Measurements from ENCODE around the gene TBCEL.

Gene TBCEL

DNA sequence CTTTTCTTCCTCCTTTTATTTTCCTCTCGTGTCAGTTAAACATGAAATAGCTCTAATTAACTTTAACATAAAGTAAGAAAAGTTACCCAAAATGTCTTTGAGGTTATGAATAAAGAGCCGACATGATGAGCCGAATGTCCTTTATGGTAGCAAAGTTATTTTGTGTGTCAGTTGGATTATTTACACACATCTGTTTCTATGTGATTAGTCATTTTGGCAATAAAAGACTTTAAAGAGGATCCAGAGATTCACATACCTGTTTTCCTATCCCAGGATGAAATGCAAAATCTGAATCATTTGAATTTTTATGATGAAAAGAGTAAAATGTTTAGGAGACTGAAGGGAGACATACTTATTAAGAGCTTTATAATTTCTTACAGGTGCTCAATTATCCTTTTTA lies 43.1 kb downstream of the TBCEL start:
- no peak for DNase-seq

DNA sequence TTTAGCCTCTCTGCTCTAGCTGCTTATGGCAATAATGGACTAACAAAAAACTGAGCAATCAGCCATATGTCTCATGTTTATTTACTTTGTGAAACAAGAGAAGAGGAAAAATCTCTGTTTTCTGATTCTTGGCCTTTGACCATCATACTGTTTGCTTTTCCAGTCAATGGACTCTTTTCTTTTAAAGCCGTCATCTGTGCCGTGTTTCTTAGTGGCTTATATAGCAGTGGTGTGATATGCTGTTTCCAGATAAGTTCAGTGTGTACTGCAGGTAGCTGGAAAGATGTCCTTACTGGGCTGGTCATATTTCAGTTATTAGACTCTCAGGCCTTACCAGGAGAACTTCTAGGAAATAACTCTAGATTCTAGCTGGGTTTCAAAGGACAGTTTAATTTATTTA lies 43.6 kb downstream of the TBCEL start:
- no peak for DNase-seq

DNA sequence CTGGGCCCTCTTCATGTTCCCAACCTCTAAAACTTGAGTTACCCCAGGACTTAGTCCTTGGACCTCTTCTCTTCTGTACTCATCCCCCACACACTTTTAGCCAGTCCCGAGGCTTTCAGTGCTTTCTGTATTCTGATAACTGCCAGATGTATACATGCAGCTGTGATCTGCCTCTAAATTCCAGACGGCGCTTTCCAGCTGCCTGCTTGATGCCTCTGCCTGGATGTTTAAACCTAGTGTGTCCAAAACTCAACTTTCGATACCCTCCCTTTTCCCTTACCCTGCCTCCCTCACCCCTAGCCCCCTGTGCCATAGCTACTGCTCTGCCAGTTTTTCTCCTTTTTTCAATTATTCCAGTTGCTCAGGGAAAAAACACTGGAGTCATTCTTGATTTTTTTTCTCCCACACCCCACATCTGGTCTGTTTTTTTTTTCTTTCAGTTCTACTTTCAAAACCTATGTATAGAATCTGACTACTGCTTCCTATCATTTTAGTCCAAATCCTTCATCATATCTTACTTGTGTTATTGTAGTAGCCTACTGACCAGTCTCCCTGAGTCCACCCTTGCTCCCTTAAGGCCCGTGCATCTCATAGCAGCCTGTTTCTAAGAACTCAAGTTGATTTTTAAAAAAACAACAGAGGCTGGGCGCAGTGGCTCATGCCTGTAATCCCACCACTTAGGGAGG lies 44.2 kb downstream of the TBCEL start:
- DNase-seq: no peak

DNA sequence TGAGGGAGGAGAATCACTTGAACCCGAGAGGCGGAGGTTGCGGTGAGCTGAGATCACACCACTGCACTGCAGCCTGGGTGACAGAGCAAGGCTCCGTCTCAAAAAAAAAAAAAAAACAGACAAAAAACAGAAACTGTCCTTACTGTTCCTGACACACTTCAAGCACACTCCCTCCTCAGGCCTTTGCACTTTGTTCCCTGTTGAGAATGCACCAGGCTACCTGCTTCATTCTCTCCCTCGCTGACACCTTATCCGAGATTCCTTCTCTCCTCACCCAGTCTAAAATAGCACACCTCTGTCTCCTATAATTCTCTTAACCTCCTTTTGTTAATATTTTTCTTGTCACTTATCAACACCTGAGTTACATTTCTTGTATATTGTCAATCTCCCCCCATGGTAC lies 44.9 kb downstream of the TBCEL start:
- DNase-seq: no peak

DNA sequence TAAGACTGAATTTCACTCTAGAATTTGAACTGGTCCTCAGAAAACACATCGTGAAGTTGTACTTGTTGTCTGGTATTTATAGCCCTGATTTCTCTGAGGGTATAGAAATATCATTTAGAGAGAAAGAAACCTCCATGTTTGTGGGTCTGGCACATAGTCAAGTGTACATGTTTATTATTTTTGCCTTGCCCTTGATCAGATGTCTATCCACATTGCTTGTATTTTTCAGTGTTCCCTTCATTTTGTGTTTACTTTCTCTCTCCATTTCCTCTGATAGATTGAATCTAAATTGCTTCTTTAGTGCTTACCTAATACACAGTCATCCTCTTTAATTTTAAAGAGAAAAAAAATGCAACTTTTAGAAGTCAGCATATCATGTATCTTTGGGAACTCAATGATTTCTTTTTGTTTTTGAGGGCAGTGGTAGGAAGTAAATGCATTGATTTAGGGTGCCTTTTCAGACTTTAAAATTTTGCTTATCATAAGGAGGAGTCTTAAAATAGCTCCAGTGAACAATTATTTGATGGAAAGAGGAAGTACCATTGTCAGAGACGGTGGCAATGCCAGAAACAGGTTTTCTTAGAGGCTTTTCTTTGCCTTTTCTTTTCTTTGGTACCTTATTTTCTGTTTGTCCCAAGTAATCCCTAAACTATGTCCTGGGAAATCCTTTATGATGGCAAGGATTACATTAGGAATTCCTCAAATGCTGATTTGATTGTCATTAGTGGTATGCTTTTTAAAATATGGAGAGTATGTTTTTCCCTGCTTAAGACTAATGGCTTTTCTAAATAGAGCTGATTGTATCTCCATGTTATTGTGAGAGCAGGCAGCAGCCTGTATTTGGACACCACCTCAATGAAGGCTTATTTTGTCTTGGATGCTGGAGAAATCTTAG lies 47.3 kb downstream of the TBCEL start:
- DNase-seq: no peak

DNA sequence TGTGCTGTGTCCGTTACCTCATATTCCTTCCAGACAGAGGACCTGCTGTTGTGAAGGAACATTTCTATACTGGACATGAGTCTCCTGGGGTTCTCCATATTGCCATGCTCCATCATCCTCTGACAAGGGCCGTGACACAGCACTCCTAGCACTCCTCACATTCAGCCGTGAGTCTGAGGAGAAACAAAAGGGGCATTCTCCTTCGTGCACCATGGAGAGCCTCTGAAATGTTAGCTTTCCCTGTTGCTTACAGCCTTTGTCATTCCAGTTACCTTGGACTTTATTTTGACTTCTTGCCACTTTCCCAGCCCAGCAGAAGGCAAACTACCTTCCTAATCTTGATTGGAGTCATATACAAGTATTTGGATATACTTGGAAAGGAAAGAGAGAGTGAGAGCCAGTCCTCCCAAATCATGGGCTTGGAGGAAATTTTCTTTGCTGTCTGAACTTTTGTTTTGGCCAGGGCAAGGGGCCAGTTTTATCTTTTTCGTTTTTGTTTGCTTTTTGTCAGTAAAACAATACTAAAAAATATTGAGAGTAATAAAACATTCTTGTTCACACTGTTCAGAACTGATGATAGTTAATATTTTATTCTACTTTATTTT lies 48.0 kb downstream of the TBCEL start:
- DNase-seq: no peak

DNA sequence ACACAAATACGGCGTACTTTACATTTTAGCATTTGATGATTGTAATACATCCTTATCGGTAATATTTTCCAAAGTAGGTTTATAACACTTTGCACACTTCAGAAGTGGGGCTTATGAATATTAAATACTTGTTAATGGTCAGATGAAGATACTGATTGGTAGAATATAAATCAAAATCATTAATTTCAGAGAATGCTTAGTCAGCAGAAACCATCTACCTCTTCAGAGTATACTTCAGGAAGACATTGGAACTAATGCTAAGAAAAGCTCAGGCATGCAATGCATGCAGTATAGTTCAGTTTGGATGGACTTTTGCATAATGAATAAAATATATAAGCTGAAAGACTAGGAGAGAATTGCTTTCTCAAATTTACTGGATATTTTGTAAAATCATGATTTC lies 57.4 kb downstream of the TBCEL start:
- no peak for DNase-seq

DNA sequence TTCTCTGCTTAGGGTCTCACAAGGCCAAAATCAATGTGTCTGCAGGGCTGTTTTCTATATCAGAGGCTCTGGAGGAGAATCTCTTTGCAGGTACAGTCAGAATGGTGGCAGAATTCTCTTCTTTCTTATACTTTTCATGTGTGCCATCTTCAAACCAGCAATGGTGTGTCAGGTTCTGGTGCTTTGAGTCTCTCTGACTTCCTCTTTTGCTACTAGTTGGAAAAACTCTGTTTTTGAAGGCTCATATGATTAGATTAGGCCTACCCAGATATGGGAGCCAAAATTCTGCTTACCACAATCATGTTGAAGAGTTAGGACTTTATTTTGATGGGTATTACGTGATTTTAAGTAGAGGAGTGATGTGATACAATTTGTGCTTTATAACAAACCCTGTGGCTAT lies 58.3 kb downstream of the TBCEL start:
- no peak for DNase-seq

DNA sequence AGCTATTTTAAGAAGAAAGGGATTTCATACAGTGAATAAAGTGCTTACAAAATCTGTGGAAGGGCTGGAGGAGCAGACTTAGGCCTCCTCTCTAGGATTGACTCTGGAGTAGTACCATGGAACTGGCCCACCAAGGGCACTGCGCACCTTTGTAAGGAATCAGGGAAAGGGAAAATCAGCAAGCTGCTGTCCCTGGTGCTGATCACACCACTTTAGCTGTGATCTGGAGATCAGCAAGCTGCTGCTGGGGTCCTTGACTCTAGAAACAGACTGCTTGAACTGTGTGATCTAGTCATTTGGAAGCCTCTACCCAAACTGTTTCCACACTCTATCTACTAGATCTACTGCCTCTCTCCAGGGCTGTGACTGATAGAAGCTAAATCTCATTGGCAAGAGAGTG lies 58.8 kb downstream of the TBCEL start:
- peak; percentile 13 for DNase-seq

DNA sequence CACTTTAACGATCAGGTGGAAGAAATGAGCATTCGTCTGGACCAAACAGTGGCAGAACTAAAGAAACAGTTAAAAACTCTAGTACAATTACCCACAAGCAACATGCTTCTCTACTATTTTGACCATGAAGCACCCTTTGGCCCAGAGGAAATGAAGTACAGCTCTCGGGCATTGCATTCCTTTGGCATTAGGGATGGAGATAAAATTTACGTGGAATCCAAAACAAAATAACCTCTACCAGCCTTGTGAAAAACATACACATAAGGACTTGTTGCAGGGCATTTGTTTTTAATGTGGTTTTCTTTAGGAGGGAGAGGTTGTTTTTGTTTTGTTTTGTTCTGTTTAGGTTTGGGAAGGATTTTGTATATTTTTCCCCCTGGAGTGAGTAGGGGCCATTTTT lies 63.0 kb downstream of the TBCEL start:
- no peak for DNase-seq

DNA sequence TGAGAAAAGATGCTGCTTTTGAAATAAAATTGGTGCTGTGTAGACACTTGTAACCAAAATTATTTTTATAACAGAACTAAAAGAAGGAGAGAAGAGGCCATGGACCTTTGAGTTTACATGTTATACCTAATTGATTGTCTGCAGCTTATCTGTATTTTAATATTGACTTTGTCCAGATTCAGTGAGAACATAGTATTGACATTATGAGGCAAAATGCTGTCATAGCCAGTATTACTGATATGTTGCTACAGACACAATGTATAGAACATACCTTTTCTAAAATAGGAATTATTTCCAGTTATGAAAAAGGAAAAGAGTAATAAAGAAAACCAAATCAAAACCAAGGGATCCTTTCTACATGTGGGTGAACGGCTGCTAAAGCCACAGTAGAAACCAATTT lies 65.7 kb downstream of the TBCEL start:
- no peak for DNase-seq

DNA sequence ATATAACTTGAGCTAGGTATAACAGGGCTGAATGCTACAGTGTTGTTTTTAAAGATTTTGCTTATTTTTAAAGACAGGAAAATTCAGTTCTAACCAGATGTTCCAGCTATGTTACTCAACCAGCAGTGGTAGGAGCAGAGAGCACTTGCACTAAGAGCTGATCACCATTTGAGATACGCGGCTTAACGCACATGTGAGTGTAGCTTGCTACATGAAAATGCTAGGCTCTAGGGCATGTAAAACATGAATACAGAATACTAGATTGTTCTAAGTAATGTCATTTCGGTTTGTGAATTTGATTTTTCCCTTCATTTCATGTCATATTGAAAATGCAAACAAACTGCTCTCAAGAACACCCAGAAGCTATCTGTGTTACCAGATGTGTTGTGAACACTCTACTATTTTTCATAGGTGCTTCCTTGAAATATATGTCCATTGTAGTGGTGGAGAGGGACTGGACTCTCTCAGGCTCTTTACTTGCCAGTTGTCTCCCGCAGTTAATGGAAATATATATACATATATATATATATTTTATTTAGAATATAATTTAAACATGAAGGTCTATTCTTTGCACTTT lies 66.3 kb downstream of the TBCEL start:
- no peak for DNase-seq

DNA sequence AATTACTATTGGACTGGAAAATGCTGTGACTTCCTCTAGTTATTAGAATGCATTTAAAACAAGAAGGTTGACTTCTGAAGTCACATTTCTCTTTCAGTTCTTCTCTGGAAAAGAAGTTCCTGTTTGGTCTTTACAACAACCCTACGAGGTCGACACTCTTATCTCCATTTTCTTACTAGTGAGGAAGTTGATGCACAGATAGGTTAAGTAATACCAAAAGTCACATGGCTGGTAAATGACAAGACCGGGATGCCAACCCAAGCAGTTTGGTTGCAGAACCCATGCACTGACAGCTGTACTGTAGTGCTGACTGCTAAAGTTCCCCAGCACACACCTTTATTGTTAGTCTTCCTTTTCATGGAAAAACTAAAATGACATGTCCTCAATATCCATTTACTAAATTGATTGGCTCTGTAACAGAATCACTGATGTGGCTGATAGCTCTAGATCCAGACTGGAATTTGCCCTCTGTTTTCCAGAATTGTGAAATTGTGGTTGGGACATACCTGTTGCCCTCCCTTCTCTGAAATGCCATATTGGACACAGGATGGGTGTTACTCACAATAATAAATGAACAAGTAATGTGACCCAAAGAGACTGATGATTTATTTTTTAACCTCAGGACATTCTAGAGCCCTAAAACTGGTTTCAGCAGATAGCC lies 67.7 kb downstream of the TBCEL start:
- DNase-seq: no peak

DNA sequence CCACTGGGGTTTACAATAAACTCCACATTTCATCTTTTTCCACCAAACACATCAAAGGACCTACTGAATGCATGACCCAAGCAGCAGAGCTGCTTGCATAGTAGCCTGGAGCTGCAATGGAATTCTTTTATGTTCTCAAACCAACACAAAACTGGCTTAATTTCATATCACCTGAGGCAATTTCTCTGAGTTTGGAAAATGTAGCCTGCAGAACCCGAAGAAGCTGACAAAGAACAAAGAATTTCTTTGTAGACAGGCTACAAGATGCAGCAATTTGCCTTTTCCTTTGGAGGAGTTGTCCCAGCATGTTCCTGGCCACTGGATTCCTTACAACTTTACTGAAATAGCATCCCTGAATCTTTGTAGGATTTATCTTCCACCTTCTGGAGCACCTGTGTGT lies 71.7 kb downstream of the TBCEL start:
- DNase-seq: no peak

DNA sequence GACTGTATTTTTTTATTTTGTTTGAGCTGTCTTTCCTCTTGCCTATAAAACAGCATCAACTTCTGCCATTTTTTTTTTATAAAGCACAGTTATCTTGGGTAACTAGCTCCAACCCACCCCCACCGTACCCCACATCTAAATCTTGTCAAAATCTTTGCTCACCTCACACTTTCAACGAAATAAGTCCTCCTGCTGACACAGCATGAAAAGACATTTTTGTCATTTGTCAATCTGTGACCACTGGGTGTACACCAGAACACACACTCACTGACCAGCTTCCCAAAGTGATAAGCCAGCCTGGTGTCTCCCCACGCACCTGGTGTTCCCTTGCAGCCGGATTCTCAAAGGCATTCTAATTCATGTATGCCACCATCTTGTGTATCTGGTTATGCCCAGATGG lies 75.5 kb downstream of the TBCEL start:
- no peak for DNase-seq

DNA sequence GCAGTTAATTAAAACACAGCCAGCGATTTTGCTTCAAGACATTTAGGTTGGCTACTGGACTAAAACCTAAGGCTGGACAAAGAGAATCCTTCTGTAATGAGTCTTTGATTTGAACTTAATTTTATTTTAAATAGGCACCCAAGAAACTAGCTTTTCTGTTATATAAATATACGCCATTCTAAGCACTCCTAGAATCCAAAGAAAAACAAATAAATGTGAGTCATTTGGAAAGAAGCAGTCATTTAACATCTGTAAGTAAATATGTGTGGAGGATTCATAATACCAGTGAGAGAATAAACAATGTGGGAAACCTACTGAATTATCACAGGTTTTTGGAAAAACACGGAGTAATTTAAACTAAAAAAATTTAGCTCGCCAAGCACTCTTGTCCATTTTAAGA lies 76.0 kb downstream of the TBCEL start:
- DNase-seq: no peak

DNA sequence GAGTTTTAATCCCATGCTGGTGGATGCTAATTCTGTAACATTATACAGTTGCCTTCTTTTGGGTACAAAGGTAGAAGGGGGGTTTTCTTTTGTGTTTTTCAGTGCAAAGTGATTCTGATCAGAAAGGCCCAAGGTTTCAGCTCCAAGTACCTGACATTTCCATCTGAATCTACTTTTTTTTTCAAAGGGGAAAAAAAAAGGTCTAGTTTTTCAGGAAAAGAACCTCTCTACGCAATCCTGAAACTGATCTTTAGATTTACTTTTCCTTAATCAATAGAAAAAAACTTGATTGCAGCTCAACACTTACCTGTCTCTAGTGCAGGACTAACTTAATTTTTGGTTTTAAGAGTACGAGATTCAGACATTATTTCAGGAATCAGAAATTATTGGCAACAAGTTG lies 77.0 kb downstream of the TBCEL start, which contains the start of gene TECTA:
TSS of gene TECTA (plus strand) at position 301 of the 400 bp plus-strand sequence. CDS start 1,423 bp downstream, outside the sequence.
- DNase-seq: no peak

DNA sequence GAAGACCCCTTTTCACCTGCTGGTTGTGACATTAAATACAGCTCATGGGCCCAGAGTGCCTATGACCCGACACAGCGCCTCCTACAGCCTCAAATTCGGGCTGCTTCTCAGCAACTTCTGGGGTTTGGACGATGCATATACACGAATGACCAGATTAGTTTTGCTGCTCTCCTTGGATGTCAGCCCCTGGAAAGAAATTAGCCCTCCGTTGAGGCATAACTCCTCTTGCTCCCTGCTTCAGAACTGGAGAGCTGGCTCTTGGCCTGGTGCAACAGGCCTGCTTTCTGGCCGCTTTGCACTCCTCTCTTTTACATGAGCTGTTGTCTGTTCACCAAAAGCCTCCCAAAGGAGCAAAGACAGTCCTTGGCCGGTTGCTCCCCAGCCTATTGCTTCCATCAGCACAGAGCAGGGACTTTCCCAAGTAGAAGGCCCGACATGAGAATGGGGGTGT lies 80.4 kb downstream of the TBCEL start:
- DNase-seq: no peak

DNA sequence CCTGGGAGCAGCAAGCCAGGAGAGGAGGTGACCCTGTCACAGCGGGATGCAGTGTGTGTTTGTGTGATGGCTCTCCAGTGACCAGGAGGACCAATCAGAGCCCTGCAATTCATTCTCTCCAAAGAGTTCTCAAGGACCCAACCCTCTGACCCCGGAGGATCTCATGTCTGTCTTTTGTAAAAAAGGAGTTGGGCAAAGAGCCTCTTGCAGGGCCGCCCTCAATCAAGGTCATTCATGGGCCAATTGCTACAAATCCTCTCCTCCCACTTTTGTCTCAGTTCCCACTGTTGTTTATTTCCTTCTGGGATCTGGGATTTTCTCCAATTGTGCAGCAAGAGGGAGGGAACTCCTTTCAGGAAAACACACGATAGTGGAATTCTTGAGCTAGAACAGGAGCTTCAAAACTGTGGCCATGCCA lies 81.2 kb downstream of the TBCEL start:
- DNase-seq: no peak

DNA sequence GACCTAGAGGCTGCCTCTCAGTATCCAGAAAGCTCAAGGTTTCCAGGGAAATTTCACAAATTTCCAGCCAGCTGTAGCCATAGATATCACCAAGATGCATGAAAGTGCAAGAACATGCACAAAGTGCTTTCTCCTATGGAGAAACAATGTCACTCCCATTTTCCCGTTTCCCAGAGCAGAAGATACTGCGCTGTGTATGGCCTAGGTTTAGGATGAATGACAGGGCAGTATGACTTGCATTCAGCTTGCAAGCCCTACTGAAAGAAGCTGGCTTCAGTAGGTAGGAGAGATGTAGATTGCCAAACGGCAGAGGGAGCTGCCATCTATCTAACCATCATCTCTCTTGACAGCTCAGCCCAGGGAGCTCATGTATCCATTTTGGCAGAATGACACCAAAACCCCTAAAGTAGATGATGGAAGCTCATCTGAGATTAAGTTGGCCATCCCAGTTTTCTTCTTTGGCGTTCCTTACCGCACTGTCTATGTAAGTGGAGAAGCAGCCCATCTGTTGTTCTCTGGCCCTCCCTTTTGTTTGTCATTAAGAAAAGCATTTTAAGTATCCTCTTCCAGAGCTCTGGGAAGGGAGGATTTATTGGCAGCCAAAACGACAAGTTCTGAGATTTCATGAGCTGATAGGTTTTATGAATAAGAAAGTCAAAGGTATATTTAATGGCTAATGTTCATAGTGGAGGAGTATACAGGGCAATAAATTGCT lies 81.7 kb downstream of the TBCEL start:
- DNase-seq: no peak

DNA sequence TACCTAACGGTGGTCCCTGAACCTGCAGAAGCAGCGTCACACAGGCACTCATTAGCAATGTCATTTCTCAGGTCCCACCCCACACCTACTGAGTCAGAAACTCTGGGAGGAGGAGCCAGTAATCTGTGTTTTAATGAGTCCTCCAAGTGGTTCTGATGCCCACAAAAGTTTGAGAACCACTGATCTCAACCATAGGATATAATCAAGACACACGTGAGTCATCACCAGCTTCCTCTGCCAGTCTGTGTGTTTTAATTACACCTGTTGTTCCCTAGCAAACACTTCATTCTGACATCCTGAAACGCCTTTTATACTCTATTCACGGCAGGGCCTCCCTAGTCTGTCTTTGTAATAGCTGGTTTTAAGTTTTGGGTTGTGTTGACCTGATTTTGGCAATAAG lies 82.9 kb downstream of the TBCEL start:
- DNase-seq: no peak

DNA sequence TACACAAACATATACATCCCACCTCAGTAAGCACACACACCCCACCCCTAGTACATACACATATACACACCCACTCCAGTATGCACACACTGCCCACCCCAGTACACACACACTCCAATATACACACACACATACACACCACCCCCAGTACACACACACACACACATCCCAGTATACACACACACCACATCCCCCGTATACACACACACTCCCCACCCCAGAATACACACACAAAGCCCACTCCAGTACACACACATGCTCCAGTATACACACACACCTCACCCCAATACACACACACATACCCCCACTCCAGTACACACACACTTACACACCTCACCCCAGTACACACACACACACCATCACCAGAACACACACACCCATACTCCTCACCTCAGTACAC lies 84.5 kb downstream of the TBCEL start:
- DNase-seq: no peak

Data from fibroblast of skin of abdomen (primary cell).